Effector memory CD4-positive, alpha-beta T cell (primary cell): Measurements from ENCODE around the gene LDLRAP1.

ENCODE experiments used
- DNase-seq, 3 donors: peaks; one replicate each; pipeline ENCODE4 v3.0.0-alpha.2; 2020
- H3K27ac ChIP-seq: 2 replicates; pipeline ENCODE4 v1.7.0; 2013; ENCODE audit warnings: mild to moderate bottlenecking, low read length, moderate library complexity; ENCODE audit not compliant: insufficient read depth, poor library complexity, severe bottlenecking
- H3K27me3 ChIP-seq: replicated peaks from 2 replicates; pipeline ENCODE4 v1.7.0; 2013; ENCODE audit warnings: mild to moderate bottlenecking, low read length; ENCODE audit not compliant: insufficient read depth, control insufficient read depth, poor library complexity, severe bottlenecking
- H3K36me3 ChIP-seq: 2 replicates; pipeline ENCODE4 v1.7.0; 2013; ENCODE audit warnings: mild to moderate bottlenecking, low read length, moderate library complexity; ENCODE audit not compliant: control insufficient read depth, insufficient read depth
- H3K4me1 ChIP-seq: 2 replicates; pipeline ENCODE4 v1.7.0; 2013; ENCODE audit warnings: low read length, mild to moderate bottlenecking; ENCODE audit not compliant: control insufficient read depth, insufficient read depth, poor library complexity, severe bottlenecking
- H3K4me3 ChIP-seq: 2 replicates; pipeline ENCODE4 v1.7.0; 2013; ENCODE audit warnings: low read length, low read depth, mild to moderate bottlenecking; ENCODE audit not compliant: insufficient read depth, poor library complexity, severe bottlenecking
- H3K9me3 ChIP-seq: 2 replicates; pipeline ENCODE4 v1.7.0; 2013; ENCODE audit warnings: mild to moderate bottlenecking, low read length, moderate library complexity; ENCODE audit not compliant: control insufficient read depth

LDLRAP1 gene

DNA sequence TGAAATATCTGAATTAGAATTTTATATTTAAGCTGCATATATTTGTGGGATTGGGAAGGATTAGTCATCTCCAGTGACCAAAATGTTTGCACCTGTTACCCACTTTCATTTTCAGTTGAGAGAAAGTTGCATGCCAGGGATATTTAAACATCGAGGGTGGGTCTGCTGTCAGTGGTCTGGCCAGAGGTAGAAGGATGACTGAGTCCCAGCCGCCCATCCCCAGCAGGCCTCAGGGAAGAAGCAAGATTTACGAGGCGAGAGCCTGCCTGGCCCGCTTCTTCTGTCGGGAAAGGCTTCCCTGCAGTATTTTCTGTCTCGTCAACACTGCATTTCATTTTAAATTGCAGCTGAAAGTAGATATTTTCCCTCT, 71.8 kb downstream of the LDLRAP1 start:
- Histone ChIP-seq H3K4me3 (no peak overlapping the region), H3K27me3 (no peaks in the 10 kb centered on the region), H3K36me3 (no peaks in the 10 kb centered on the region), H3K9me3 (no peaks in the 10 kb centered on the region), H3K4me1 (peaks cover 29% of the 10 kb centered on the region), H3K27ac (no peak overlapping the region)
- DNase-seq, result no peak

DNA sequence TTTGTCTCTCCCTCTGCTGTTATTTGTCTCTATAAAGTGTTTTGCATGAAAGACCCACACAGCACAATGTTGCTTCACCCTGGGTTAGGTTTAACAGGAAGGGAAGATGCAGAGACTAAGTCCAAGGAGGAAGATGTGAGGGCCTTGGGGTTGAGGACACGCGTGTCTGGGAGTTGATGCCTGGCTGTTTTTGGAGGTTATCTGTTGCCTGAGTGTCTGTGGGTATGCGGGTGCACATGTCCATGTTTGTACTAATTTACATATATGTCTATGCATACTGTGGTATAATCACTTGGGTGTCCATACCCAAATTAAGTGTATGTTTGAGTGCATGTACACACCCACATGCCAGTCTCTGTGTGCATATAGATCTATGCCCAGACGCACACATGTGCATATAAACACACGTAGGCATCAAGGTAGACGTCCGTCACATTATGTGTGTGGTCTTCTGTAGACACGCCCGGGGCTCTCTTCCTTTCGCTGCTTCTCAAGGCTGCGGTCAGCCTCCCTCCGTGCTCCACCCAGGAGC, 72.2 kb downstream of the LDLRAP1 start:
- no peaks in the 10 kb centered on the region for H3K9me3 ChIP-seq
- H3K4me1 ChIP-seq, result peaks cover 34% of the 10 kb centered on the region
- H3K4me3 ChIP-seq, result peak overlapping the region; percentile 60
- peak overlapping the region; percentile 65 for H3K27ac ChIP-seq
- H3K36me3 ChIP-seq, result no peaks in the 10 kb centered on the region
- DNase-seq, result no peak
- no peaks in the 10 kb centered on the region for H3K27me3 ChIP-seq

DNA sequence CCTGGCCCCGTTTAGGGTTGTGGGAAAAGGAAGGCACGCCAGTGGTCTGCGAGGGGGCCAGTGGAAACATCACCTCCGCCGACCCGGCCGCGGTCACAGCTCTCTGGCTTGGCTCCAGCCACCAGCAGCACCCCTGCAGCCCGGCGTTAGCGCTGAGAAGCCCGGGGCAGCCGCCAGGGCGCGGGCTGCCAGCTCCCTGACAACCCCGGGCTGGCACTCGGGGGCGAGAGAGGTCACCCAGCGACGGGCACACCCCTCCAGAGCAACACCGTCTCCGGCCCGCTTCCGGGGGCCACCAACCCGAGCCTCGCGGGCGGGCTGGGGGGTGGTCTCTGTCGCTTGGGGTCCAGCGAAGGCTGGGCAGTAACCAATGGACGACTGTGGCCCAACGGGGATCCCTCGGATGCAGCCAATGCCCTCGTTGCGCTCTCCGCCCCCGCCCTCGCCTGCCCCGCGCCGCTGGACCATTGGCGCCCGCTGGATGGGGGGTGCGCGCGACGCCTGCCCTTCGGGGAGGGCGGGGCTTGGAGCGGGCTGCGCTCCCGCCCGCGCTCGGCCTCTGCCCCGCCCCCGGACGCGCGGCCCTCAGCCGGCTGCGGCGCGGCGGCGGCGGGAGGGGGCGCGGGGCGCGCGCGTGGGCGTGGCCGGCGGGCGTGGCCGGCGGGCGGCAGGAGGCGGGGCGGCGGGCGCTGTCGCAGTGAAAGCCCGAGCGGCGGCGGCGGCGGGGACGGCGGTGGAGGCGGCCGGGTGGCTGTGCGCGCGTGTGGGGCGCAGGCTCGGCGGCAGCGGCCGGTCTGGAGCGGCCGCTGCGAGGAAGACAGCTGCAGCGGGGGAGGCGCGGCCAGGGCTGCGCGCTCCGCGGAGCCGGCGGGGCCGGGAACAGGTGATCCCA, 72.9 kb downstream of the LDLRAP1 start, which contains the start of gene MAN1C1:
Gene MAN1C1 (plus strand): TSS at position 697 of the 892 bp plus-strand sequence. CDS start 1,007 bp downstream, outside the sequence.
- Histone ChIP-seq H3K27me3 (no peaks in the 10 kb centered on the region), H3K4me1 (peaks cover 41% of the 10 kb centered on the region), H3K27ac (peak within 1 kb of the TSS; percentile 76), H3K36me3 (no peaks in the 10 kb centered on the region), H3K4me3 (peak within 1 kb of the TSS; percentile 91), H3K9me3 (no peaks in the 10 kb centered on the region)
- DNase-seq, result peak; percentile 72 to 81 (median 73)

DNA sequence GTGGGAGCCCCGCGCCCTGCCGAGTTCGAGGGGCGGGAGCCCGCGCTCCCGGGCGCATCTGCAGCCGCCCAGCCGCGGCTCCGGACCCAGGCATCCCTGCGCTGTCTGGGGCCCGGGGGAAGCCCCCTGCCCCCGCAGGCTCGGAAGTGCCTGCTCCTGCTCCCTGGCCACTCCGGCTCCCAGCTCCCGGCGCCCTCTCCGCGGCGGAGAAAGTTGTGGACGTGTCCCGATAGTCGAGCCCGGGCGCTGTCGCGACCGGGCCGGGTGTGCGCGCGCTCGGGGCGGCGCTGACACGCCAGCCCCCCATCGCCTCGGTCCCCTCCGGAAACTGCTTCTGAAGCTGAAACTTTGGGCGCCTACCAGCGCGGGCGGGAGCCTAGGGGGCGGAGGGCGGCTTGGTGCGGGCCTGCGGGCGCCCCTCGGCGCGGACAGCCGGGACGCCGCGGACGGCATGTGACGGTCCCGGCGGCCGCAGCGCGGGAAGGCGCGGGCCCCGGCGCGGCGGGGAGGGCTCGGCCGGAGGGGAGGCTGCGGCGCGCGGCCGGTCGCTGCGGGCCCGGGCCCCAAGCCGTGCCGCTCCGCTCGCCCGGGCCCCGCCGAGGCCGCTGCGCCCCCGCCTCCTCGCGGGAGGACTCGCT, 73.7 kb downstream of the LDLRAP1 start:
- Histone ChIP-seq H3K4me1 (peaks cover 49% of the 10 kb centered on the region), H3K27me3 (no peaks in the 10 kb centered on the region), H3K27ac (peak overlapping the region; percentile 76), H3K36me3 (no peaks in the 10 kb centered on the region), H3K4me3 (peak overlapping the region; percentile 91), H3K9me3 (no peaks in the 10 kb centered on the region)
- DNase-seq, result no peak

DNA sequence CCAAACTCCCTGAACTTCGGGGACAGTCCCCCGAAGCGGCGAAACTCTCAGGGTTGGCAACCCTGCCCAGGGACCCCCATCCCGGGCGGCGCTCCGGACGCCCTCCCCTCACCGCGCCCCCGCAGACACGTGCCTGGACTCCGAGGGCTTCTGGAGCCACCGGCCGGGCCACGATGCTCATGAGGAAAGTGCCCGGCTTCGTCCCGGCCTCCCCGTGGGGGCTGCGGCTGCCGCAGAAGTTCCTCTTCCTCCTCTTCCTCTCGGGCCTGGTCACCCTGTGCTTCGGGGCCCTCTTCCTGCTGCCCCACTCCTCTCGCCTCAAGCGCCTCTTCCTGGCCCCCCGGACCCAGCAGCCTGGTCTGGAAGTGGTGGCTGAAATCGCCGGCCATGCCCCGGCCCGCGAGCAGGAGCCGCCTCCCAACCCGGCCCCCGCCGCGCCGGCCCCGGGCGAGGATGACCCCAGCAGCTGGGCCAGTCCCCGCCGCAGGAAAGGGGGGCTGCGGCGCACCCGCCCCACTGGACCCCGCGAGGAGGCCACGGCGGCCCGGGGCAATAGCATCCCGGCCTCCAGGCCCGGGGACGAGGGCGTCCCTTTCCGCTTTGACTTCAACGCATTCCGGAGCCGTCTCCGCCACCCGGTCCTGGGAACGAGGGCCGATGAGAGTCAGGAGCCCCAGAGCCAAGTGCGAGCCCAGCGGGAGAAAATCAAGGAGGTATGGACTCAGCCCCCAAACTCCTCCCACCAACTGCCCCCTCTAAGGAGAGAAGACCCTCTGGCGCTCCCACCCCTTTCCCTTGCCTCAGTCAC, 74.4 kb downstream of the LDLRAP1 start:
- H3K27me3 ChIP-seq, result no peaks in the 10 kb centered on the region
- peaks cover 56% of the 10 kb centered on the region for H3K4me1 ChIP-seq
- DNase-seq, result no peak
- peak overlapping the region; percentile 61 for H3K27ac ChIP-seq
- H3K36me3 ChIP-seq, result no peaks in the 10 kb centered on the region
- no peaks in the 10 kb centered on the region for H3K9me3 ChIP-seq
- peak overlapping the region; percentile 69 for H3K4me3 ChIP-seq

DNA sequence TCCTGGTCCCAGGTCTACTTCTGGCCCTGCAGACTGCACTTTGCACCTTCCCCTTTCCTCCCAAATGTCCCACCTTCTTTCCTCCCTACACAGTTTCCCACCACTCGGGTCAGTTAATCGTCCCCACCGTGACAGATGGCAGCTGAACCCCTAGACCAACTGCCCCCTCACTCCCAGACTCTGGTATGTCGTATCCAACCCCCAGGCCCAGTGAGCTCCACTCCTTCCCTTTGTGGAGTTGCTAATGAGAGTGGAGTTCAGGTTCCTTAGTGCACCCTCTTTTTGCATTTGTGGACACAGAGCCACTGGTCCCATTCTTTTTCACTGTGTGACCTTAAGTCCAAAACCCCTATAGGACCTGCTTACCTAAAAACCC, 75.0 kb downstream of the LDLRAP1 start:
- H3K4me3 ChIP-seq, result peak overlapping the region; percentile 69
- H3K4me1 ChIP-seq, result peaks cover 62% of the 10 kb centered on the region
- no peak for DNase-seq
- peak overlapping the region; percentile 61 for H3K27ac ChIP-seq
- no peaks in the 10 kb centered on the region for H3K9me3 ChIP-seq
- no peaks in the 10 kb centered on the region for H3K36me3 ChIP-seq
- H3K27me3 ChIP-seq, result no peaks in the 10 kb centered on the region
